ENCODE measurements around the gene SND1.

DNA sequence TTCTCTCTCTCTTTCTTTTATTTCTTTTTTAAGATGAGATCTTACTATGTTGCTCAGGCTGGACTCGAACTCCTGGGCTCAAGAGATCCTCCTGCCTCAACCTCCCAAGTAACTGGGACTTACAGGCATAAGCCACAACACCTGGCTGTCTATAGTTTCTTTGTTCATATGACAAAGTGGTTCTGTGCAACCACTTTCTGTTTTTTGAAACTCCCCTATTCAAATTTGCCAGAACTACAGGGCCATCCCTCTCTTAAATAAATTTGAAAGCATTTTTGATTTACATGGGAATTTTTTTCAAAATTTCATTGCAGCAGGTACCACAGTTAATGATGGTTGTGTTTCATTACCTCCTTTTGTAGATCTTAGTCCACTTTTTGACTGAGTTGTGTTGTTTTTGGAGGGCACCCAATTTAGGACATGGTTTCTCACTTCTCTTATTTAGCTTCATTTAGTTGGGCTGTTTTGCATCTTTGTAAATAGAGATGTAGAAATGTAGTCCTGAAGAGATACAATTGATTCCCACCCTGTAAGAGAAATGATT is 260.0 kb downstream of the SND1 start:
- TF ChIP-seq CTCF (IDR thresholded peaks at IDR 0.05; ENCODE audit: low read length) (no peak), EZH2 (IDR thresholded peaks at IDR 0.05; ENCODE audit: borderline replicate concordance, low read length) (no peak)

Measured in OCI-LY1 (cell line).